ENCODE results near the gene KRTAP25-1.

KRTAP25-1 gene

DNA sequence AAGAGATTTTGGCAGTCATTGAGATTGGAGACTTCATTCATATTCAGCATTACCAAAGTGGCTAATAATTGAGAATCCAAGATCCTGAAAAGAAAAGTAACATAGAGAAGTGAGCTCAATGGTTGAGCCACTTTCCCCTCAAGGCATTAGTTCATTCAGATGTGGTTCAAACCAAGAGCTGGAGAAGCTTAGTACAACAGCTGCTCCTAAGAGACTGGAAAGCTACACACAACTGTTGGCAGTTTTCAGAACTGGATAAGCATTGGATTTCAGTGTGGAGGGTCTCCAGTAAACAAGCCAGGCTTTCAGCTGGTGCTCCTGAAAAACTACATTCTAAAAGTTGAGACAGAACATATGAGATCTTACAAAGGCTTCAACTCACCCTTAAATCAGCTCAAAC lies 44.3 kb downstream of the KRTAP25-1 start:
- DNase-seq = no peak

DNA sequence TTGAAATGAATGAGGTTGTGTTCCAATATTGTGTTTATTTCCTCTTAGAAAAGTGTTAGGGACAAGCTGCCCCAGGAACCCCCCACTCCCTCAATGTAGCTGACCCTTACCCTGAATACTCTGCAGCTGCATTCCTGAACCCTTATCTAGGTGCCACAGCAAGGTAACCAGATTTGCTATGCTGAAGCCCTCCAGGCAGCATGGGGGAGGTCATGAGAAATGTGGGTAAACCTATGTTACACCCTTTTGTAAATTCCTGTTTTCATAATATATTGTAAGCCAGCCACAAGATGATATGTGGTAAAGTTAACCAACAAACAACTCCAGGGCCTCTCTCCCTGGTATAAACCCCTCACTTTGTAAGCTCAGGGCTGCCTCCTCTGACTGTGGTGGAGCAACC lies 45.6 kb downstream of the KRTAP25-1 start:
- DNase-seq = no peak

DNA sequence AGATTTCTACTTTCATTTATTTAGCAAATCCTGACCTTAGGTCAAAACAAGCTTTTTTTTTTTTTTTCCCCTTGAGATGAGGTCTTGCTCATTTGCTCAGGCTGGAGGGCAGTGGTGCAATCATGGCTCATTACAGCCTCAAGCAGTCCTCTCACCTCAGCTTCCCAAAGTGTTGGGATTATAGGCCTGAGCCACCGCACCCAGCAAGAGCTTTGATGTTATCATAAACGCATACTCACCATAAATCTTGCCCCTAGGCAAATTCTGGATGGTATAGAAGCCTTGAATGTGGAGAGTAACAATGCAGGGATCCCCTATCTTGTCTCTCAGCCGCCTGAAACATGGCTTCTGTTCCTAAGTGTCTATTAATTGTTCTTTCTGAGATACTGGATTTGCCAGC lies 48.7 kb downstream of the KRTAP25-1 start:
- no peak for DNase-seq

Measured in NCI-H345 (cell line).